Lower leg skin (tissue), 4 donors: Measurements from ENCODE around the gene FAM221A. TPM values are rescaled to one million over a fixed set of nuclear protein-coding genes. Genes with fewer than 3 reads are reported as not detected.

Source experiments
- DNase-seq, 2 donors: peaks; one replicate each; pipeline ENCODE4 v3.0.0-alpha.2; 2019; ENCODE audit warnings: low spot score in 2 of 2
- H3K4me3 ChIP-seq: fragments of 200-600 bp; sonication (generic); 2 replicates; pipeline ENCODE4 v1.5.1; 2017; ENCODE audit warnings: mild to moderate bottlenecking, low read depth; ENCODE audit not compliant: poor library complexity, severe bottlenecking
- POLR2A ChIP-seq, 2 donors: fragments of 450-650 bp; IDR thresholded peaks; one replicate each; pipeline ENCODE4 v1.6.1; 2016 to 2017; ENCODE audit warnings: antibody characterized with exemption in 2 of 2, mild to moderate bottlenecking in 1 of 2, moderate library complexity in 1 of 2
- WGBS, 2 donors: methylation state at CpG; one replicate each; pipeline ENCODE4 v1.1.5; 2018; 5-methylcytosine and 5-hydroxymethylcytosine counted together
- intact Hi-C: fragments of 100-400 bp; cut with DNase I; formaldehyde crosslinking; loops from one replicate; pipeline ENCODE4 v1.15.0; 2023; ENCODE audit warnings: low total_unique reads
- total RNA-seq, 4 donors: library from RNA; depleted of rRNA; stranded (reverse); fragments of >200 nt; gene quantifications; one replicate each; pipeline ENCODE4 v1.1.0, GENCODE V29; 2016
- TF ChIP-seq, protein P1 (sequence below), 3 donors: fragments of 450-650 bp; IDR thresholded peaks; one replicate each; pipeline ENCODE4 v1.5.1; 2016; ENCODE audit warnings: antibody characterized with exemption in 3 of 3, mild to moderate bottlenecking in 3 of 3, moderate library complexity in 2 of 3

FAM221A gene
- total RNA-seq, 4 donors from 2014 or later, result 4.8 to 8.7 (median 6.8) TPM

GRCh38 chr7:23746629-23747028 is 66.6 kb downstream of the FAM221A start:
- H3K4me3 ChIP-seq, result no peak overlapping the region
- intact Hi-C loops, result no loop called here
- TF ChIP-seq, protein P1, sequence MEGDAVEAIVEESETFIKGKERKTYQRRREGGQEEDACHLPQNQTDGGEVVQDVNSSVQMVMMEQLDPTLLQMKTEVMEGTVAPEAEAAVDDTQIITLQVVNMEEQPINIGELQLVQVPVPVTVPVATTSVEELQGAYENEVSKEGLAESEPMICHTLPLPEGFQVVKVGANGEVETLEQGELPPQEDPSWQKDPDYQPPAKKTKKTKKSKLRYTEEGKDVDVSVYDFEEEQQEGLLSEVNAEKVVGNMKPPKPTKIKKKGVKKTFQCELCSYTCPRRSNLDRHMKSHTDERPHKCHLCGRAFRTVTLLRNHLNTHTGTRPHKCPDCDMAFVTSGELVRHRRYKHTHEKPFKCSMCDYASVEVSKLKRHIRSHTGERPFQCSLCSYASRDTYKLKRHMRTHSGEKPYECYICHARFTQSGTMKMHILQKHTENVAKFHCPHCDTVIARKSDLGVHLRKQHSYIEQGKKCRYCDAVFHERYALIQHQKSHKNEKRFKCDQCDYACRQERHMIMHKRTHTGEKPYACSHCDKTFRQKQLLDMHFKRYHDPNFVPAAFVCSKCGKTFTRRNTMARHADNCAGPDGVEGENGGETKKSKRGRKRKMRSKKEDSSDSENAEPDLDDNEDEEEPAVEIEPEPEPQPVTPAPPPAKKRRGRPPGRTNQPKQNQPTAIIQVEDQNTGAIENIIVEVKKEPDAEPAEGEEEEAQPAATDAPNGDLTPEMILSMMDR (IDR thresholded peaks at IDR 0.05), result no peak
- no peak for TF ChIP-seq POLR2A (IDR thresholded peaks at IDR 0.05)
- DNase-seq, result no peak
- WGBS, 2 donors, result 83 to 84% methylated on average over 1 of the region's 1 CpG

DNA sequence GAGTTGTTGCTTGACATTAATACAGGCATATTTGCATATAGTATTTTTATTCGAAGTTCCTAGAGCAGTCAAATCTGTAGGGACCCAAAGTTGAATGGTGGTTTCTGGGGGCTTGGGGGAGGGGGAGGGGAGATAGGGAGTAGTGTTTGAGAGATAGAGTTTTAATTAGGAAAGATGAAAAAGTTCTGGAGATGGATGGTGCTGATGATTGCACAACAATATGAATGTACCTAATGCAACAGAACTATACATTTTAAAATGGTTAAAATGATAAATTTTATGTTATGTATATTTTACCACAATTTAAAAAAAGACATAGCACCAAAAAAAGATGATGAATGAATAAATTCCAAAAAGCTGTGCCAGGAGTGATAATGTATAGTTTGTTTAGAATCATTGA is 71.9 kb downstream of the FAM221A start:
- intact Hi-C loops, result no loop called here
- 44 to 63% methylated on average over 1 of the region's 1 CpG for WGBS, 2 donors
- no peak overlapping the region for H3K4me3 ChIP-seq
- TF ChIP-seq, protein P1 (IDR thresholded peaks at IDR 0.05), result no peak
- no peak for TF ChIP-seq POLR2A (IDR thresholded peaks at IDR 0.05)
- no peak for DNase-seq

Other genes with a start within 250 kb of the FAM221A start
- under 1 TPM in 1 of 4 donors, not detected in 3; 0.15 TPM for gene IGF2BP3, start 209.7 kb upstream of the FAM221A start, total RNA-seq
- 10 to 100 TPM; 24.6 to 37.9 (median 29.5) TPM for gene TRA2A, start 148.2 kb upstream of the FAM221A start, total RNA-seq
- gene CCDC126, start 82.8 kb upstream of the FAM221A start, total RNA-seq, result 10 to 100 TPM; 12.3 to 25.3 (median 15.8) TPM
- under 1 TPM in 3 of 4 donors, not detected in 1; 0.08 to 0.78 (median 0.27) TPM for gene STK31, start 30.0 kb downstream of the FAM221A start, total RNA-seq